Measurements from ENCODE around the gene MED13. TPM values are rescaled to one million over a fixed set of nuclear protein-coding genes. Genes with fewer than 3 reads are reported as not detected.
"Not testable (repeated sequence)": the region's sequence is repeated elsewhere in the genome, so short reads cannot be mapped to it uniquely, and the experiment has no call there.

Gene MED13
- total RNA-seq, 1 donor from 2014 or later, result 40.0 TPM

DNA sequence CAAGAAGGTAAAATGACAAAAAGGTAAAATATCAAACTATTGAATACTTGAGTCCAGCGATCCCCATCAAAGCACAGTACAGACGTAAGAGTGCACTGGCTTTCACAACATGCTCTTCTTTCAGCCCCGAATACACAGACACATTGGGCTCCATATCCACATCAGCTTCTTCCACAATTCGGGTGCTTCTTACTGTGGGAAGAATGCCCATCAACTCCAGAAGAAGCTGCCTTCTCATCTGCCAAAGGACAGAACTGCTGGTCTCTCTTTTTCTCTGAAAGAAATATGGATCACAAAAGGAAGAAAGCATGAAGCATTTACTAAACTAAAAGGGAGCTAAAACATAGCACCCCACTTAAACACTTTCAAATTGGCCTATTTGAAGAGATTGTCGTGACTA, 157.7 kb downstream of the MED13 start:
- DNase-seq (ENCODE audit: low spot score), result no peak

DNA sequence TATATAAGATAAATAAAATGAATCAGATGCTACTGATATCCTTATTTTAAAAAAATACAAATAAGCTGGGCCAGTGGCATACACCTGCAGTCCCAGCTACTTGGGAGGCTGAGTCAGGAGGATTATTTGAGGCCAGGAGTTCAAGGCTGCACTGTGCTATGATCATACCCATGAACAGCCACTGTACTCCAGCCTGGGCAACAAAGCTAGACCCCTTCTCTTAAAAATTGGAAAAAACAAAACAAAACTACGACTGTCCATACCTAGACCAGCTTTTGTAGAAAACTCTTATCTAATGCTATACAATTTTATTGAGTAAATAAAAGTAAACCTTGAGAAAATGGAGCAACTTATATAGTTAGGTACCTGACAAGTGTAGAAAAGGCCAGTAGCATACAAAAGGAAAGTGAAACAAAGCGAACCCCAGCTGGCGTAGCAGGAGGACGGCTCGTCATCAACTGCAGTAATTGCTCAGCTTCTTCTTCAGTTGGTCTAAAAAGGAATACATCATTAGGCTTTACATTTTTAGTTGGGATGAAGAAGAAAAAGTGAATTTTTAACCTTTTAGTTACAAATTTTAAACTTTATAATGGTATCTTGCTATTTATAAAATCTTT, 160.9 kb downstream of the MED13 start:
- DNase-seq (ENCODE audit: low spot score), result no peak

DNA sequence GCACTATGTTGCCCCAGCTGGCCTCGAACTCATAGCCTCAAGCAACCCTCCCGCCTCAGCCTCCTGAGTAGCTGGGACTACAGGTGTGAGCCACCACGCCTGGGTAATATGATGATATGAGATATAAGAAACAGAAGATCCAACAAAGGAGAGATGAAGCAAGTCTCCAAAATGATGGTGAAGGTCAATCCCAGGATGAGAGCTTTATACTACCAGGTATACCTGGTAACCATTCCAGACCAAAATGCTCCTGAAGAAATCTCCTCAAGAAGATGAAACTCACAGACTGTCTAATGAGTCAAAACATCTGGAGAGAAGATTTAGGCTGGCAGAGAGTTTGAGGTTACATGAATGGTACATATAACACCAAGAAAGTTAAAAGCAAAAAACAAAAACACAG, 161.8 kb downstream of the MED13 start:
- no peak for DNase-seq (ENCODE audit: low spot score)

DNA sequence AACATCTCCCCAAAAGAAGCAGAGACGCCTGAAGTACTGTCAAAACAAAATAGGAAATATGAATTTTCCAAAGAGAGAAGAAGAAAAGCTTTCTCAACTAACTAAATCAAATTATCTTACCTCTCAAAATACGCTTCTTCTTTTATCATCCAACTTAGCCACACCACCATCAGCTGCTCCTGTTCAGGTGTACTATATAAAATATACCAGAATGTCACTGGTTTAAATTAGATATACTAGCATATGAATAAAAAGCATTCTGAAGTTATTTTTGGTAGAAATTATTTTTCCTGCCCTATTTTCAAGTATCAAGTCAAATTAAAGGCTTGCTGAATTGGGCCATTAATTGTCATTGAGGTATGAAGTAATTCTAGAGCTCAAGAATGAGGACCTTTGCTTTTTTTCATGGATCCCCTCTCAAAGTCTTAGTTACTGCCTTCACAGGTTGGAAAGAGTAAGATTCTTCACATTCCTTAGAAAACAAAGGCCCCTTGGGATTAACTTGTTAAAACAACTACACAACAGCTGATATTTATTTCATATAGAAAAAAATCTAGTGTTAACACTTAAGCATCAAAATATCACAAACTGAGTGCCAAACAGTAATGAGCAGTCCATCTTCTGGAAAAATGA, 167.4 kb downstream of the MED13 start:
- DNase-seq (ENCODE audit: low spot score), result no peak

DNA sequence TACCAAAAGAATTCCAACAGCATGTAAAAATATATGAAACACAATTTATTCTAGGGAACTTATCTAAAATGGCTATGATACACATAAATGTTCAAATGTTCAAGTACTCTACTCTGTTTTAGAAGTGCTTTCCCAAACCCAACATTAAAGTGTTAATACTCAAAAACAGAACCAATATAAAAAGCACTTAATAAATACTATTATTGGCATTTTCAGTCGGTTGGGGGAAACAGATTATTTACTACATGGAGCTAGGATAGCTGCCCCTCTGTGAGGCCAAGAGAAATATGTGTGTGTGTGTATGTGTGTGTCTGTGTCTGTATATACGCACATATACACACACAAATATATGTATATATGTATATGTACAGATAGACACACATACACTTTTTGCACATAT, 169.7 kb downstream of the MED13 start:
- no peak for DNase-seq (ENCODE audit: low spot score)

DNA sequence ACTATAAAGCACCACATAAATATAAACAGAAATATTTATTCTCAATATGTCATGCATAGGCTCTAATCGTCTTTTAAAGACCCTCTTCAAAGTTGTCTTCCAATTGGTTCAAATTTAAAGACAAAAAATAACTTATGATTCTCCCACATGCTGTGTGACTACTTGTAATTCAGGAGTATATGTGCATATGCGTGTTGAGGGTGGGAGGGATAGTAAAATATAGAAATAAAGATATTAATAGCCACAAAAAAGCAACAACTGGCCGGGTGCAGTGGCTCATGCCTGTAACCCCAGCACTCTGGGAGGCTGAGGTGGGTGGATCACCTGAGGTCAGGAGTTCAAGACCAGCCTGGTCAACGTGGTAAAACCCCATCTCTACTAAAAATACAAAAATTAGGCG, 170.8 kb downstream of the MED13 start:
- DNase-seq (ENCODE audit: low spot score), result not testable (repeated sequence)

Other genes with a start within 250 kb of the MED13 start
- 10.6 TPM for gene BRIP1, start 201.8 kb downstream of the MED13 start, total RNA-seq (ENCODE audit: insufficient read depth, low replicate concordance)
- gene INTS2, start 137.3 kb downstream of the MED13 start, total RNA-seq (ENCODE audit: insufficient read depth, low replicate concordance), result 11.3 TPM

All from umbilical cord (tissue), 2 donors.